LNCAP (cell line): Measurements from ENCODE around the gene ZC3H13.

Experiments used
- CTCF ChIP-seq: fragments of 450-650 bp; IDR thresholded peaks from 2 replicates; pipeline ENCODE4 v1.5.1; 2017; ENCODE audit warnings: mild to moderate bottlenecking

Gene ZC3H13

DNA sequence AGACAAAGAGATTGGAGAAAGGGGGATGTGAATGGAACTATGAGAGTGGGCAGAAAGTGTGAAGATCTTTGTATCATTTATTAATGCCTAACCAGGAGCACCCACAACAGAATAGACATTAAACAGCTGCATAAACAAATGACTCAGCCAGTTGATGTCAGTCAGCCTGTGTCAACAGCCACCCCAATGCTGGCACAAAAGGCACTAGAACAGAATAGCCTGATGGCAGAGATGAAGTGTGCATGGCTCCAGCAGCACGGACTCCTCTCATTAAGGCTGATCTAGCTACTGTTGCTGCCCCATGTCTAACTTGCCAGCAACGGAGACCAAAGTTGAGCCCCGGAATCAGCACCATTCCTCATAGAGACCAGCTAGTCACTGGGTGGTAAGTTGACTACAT lies 44.5 kb upstream of the ZC3H13 start:
- TF ChIP-seq CTCF: no peak

DNA sequence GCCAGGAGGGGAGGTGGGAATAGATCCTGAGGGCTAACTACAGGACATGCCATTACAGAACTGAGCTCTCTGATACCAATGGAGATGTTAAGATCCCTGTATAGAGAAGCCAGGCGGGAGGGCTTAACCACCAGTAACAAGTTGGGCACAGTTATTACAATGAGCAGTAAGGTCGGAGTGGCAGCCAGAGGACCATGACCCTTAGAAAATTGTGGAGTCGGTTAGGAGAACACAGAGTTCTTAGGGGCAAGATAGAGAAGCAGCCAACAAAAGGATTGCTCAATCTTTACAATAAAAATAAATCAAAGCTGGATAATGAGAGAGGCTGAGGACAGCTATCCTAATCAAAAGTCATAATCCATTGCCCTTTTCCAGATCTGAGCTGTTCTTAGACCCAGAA lies 41.9 kb upstream of the ZC3H13 start:
- no peak for TF ChIP-seq CTCF

DNA sequence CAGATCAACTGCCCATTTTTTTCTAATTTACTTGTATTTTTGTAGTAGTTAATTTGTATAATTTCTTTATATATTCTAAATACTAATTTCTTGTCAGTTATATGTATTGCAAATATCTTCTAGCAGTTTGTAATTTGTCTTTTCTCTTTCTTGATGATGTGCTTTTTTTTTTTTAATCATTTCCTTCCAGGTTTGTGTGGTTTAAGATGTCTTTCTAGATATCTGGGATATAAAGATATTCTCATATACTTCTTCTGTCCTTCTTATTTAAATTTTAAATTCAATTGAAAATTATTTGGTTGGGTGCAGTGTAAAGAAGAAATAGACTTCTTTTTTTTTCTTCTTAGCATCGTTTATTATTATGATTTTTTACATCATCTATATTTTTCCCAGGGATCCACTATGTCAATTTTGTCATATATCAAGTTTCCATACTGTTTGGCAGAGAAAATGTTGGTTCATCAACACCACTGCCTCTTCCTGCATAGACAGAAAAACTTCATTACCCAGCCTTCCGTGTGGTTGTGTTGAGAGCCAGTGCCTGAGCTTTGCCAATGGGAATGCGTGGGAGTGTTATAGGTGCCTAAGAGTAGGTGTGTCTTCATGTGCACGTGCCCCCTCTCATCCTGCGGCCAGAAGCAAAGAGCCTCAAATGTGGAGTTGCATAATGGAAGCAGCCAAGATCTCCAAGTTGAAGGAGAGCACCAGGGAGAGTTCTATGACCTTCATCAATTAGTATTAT lies 36.4 kb upstream of the ZC3H13 start:
- no peak for TF ChIP-seq CTCF

DNA sequence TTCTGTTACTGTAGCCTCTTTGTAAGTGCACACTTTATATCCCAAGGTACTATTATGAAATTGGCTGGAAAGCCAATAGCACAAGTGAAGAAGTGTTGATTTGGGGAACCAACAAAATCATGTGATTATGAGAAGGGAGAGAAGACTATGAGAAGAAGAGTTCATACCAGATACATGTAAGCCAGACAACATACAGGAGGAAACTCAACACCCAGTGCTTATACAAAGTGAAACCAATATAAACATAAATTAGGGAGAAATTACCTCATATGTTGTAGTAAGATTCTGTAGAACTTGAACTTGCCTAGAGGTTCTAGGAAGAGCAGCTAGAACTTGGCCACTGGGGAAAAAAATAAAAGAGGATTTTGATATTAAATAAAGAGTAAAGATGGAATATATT lies 34.9 kb upstream of the ZC3H13 start:
- no peak for TF ChIP-seq CTCF

GRCh38 chr13:46086985-46087384 lies 34.4 kb upstream of the ZC3H13 start:
- TF ChIP-seq CTCF: no peak

DNA sequence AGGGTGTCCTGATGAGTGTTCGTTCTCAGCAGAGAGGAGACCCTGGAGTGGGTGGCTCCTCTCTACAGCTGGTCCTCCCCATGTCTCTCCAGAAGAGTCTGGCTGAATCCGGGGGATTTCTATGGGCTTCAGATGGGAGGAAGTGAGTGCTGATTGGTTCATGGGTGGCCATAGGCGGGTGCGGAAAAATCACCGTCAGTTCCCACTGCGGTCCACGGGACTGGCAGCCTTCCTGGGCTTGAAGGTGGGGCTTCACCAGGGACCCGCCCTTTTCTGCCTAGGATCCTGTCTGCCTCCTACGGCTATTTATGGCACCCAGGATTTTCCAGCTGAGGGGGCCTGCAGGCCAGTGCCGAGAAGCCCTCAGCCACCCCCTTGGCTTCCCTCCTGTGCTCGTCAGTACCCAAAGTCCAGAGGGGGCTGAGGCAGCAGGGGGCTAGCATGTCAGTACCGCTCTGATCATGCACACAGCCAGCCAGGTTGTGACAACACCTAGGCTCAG lies 33.9 kb upstream of the ZC3H13 start:
- TF ChIP-seq CTCF: no peak

- TF ChIP-seq CTCF: no peak
Measured at GRCh38 chr13:46085737-46086136, 33.2 kb upstream of the ZC3H13 start.

DNA sequence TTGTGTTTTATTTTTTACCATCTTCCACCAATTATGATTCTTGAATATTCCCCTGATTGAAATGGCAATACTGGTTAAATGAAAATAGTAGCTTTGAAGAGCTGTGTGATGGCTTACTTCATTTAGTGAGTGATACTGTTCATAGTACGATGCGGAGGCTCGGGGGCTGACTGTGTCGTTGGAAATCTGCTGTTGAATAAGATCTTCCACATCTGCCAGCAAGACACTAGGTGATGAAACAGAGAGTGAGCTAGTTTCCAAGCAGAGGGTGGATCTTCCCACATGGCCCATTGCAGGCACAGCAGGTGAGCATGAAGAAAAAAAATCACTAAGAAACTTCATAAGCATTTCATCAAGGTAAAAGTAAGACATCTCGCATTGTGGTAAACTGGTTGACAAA lies 29.8 kb upstream of the ZC3H13 start:
- no peak for TF ChIP-seq CTCF
